CD4-positive, alpha-beta T cell treated with Interleukin-6 for 4 hours (primary cell): ENCODE results near the gene LCNL1.

Source experiments
- DNase-seq: peaks from one replicate; pipeline ENCODE4 v3.0.0-alpha.2; 2020; ENCODE audit warnings: mixed read lengths

Gene LCNL1

GRCh38 chr9:136960212-136960937, 22.4 kb upstream of the LCNL1 start:
- peak; percentile 35 for DNase-seq

- DNase-seq = no peak
Observed at GRCh38 chr9:136960938-136961275, 21.9 kb upstream of the LCNL1 start.

DNA sequence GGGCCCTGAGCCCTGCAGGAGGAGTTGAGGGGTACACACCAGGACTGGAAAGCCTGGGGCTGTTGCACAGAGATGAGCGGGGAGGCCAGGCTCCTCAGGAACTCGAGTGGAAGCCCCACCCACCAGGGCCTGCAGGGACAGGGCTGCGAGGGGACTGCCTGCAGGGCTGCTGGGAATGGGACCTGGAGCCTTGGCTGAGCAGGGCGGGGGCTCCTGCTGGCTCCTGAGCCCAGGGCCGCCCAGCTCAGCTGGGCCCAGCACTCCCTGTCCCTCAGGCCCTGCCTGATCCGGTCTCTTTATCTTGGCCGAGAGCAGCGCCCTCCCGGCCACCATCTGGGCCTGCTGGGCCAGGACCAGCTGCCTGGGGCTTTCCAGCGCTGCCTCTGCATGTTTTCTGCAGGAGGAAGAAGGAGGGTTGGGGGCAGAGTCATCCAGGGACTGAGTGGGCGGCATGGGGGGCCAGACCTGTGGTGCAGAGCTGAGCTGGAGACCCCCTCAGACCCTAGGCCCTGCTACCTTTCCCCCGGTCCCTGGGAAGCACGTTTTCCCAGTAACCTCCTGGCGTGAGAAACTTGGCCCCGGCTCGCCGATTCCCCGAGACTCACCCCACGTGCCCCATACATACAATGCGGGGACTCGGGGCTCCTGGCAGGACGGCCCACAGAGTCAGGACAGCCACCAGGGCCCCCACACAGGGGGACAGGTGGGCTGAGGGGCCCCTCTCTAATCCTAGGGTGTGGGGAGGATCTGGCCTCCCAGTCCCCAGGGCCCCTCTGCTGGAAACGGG, 21.3 kb upstream of the LCNL1 start:
- DNase-seq = no peak

DNA sequence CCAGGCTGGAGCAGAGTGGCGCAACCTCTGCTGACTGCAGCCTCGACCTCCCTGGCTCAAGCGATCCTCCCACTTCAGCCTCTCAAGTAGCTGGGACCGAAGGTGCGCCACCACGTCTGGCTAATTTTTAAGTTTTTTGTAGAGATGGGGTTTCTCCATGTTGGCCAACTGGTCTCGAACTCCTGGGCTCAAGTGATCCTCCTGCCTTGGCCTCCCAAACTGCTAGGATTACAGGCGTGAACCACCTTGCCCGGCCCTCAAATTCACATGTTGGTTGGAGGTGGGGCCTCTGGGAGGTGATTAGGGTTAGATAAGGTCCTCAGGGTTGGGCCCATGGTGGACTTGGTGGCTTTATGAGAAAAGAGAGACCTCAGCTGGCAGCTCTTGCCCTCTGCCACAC, 20.6 kb upstream of the LCNL1 start:
- no peak for DNase-seq

- no peak for DNase-seq
Observed at GRCh38 chr9:136962701-136963248, 20.0 kb upstream of the LCNL1 start.

DNA sequence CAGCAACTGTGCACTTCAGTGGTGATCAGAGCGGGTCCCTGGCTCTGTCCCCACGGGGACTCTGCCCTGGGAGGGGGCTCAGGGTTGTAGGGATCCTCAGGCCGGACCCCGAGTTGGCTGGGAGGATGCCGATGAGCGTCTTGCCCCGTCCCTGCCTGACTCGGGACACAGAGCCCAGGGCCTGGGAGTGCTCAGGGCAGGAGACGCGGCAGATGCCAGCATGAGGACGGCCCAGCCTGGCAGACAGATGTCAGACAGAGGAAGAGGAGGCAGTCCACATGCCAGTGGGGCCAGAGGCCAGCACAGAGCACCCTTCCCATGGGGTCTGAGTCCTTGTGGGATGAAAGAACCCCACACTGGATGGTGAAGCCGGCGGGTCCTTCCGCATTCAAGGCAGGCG, 19.5 kb upstream of the LCNL1 start:
- DNase-seq = no peak

DNA sequence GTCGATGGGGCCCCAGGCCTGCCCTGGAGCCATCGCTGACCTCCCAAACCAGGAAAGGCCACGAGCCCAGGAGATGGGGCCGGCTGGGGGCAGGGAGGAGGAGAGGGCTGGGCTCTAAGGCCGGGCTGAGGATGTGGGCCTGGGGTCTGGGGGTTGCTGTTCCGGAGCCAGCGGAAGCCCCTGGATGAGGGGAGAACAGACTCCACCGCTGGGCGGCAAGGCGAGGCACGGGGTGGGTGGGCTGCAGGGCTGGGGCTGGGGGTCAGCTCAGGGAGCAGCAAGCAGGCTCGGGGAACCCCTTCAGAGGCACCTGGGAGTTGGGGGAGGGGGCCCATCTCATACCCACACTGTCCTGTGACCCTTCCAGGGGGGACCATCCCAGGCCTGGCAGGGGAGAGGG, 19.0 kb upstream of the LCNL1 start:
- no peak for DNase-seq

DNA sequence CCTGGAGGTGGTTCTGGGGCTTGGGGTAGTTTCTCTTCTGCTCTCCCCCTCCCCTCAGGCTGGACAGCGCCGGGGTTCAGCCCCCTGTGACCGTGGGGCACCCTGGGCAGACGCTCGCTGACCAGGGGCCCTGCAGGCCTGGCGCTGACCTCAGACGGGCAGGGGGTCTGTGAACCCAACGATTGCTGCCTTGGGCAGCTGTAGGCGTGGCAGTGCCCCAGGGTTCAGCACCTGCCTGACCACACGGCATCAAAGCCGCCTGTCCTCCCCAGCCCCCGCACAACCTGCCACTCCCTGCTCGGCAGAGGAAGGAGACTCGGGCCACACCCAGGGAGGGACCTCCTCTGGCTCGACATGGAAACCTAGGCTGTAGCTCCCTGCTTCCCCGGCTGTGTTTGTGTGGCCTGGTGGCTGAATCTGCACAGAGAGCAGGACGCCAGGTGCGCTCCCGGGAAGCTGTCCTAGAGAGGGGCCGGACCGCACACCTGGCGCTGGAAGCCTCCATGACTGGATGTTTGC, 18.6 kb upstream of the LCNL1 start:
- DNase-seq = no peak

DNA sequence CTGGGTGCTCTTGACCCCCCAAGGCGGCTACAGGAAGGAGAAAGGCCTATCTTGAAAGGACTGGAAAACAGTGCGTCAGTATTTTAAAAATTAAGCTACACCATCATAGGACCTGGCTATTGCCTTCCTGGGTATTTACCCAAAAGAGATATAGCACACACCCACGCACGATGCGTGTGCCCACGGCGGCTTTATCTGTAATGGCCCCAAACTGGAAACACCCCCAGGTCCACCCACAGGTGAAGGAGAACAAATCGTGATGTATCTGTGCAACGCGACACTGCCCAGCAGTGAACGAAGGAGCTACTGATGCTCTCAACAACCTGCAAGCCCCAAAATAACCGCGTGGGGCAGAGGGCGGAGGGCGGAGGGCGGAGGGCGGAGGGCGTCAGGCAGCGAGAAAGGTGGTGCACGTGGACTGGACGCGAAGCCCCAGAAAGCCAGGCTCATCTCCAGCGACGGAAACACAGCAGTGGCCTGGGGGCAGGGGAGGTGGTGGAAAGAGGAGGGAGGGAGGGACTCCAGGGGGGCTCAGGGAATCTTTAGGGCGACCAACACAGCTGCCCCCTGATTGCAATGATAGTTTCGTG, 17.9 kb upstream of the LCNL1 start:
- DNase-seq = no peak

DNA sequence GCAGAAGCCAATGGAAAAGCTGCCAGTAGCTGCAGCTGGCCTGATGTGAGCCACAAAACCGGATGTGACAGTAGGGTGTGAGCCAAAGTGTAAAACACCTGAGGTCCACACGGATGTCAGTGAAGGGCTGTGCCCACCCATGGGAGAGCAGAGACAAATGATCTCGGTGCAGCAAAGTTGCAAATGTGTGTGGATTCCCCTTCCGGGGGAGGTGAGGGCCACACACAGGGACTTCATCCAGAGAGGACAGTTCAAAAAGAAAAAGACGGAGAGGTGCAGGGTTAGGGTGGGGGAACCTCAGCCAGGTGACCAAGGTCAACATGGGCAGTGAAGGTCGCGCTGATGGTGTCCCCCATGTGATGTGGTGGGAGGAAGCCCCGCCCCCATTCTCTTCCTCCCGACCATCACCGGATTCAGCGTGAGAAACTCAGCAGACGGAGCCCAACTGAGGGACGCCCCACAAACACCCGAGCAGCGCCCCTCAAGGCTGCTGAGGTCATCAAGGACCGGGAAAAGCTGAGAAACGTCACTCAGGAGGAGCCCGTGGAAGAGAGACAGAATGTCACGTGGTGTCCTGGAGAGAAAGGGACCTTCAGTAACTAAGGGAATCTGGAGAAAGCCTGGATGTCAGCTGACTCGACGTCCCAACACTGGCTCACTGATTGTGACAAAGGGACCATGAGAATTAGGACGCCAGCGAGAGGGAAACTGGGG, 16.9 kb upstream of the LCNL1 start:
- peak; percentile 37 for DNase-seq

DNA sequence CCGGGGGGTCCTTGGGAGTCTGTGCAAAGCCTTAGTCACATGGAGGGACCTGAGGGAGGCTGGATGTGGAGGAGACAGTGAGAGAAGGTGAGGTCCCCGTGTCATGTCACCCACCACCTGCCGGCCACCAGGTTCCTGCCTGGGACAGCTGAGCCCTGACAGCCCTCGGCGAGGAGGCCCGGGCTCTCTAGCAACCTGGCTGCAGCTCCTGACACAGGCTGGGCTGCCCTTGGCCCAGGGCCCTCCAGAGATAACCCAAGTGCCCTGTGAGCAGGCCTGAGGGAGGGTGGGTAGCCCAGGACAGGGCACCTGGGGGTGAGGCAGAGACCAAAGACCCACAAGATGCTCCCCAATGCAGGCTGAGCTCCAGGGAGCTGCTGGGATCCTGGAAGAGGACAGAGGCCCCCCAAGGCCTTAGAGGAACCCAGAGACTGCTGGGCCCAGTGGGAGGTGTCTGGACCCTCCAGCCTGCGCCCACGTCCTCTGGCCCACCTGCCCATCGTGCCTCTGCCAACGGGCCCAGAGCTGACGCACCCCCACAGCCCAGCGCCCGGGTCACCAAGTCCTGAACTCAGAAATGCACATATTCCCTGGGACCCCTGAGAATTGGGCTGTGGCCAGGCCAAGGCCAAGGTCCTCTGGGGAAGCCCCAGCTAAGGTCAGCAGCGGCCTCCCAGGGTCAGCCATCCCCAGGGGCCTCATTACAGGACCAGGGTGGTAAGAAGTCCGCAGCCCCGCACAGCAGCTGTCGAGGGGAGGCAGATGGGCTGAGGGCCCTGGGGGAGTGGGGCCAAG, 14.3 kb upstream of the LCNL1 start:
- DNase-seq = no peak

GRCh38 chr9:136969150-136969549, 13.6 kb upstream of the LCNL1 start:
- DNase-seq = no peak

DNA sequence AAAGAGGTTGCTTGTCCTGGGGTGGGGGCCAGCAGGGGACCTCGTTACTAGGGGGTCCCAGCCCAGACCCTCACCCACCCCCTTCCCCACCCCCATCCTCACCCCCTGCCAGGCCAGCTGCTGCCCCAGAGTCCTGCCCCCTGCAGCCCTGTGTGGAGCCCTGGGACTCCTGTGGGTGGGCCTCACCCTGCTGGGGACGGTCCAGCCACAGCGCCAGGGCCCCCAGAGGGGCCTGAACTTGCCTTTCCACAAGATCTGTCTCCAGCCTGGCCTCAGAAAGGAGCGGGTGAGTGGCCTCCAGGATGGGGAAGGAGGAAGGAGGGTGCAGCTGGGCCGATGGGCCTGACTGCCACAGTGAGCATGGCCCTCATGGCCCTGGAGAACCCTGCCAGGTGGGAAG, 13.0 kb upstream of the LCNL1 start:
- no peak for DNase-seq

DNA sequence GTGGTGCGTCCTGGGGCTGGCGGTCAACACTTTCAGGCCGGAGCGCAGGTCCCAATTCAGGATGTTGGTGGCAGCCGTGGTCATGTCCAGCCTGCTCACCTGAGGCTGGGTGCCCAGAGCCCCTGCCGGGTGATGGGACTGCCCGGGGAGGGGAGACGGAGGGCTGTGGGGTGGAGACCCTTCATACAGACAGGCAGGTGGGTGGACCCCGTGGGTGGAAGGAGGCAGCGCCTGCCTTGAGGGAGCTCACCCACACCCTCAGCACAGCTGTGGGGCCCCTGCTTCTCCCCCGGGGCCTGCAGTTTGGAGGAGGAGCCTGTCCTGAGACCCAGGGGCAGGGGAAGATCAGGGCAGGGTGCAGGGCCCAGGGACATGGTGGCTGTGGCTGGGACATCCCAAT, 12.4 kb upstream of the LCNL1 start:
- no peak for DNase-seq

DNA sequence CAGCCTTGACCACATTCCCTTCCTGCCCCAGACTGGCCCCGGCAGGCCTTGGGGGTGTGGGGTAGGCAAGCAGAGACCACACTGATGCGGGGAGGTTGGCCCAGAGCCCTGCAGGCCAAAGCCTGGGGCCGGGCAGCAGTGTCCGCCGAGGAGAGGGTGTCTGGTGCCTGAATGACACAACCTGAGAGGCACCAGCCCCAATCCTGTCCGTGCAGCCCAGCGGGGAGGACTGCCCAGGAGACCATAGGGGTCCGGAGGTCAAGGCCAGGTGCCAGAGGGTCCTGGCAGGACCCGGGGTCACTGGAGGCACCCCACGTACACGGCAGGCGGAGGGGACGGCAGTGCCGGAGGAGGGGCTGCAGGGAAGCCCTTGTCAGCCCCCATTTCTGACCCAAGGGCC, 11.0 kb upstream of the LCNL1 start:
- no peak for DNase-seq

- no peak for DNase-seq
Observed at GRCh38 chr9:136972335-136972734, 10.5 kb upstream of the LCNL1 start.

- no peak for DNase-seq
Observed at GRCh38 chr9:136972743-136973142, 10.1 kb upstream of the LCNL1 start.

DNA sequence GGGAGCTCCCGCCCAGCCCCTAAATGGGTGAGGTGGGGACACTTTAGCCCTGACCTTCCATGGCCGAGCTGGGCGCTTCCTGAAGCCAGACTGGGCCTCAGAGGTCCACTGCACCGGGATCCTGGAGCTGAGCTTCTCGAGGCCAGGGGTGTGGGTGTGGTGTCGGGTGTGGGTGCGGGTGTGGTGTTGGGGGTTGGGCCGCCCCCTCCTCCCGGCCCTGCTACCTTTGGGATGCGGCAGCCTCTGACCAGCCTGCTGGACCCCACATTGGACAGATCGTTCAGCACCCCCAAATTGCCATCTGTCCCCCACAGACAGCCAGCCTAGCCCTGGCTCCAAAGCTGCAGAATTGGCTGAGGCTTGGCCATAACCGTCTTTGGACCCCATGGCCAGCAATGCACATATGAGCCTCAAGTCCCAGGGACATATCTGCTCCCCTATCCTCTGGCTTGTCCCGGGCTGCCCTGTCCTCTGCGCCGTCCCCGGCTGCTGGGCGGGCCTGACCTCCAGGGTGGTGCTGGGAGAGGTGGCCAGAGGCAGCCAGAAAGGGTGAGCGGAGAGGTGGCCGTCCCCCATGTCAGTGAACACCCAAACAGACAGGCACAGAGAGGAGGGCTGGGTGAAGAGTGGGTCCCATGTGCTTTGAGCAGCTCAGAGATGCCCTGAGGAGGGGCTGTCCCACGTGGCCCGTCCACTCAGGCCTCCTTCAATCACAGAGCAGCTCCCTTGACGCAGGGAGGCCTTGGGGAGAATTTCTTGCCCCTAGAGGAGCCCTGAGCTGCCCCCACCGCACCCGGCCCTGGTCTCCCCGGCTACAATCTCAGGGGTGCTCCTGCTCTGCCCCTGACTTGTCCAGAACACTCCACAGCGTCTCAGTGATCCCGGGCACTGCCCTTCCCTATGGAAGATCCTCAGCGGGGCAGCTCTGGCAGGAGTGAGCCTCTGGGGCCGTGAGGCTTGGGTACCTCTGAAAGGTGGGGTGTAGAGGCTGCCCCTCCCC, 8.9 kb upstream of the LCNL1 start:
- no peak for DNase-seq

- peak; percentile 45 for DNase-seq
Observed at GRCh38 chr9:136974817-136975535, 7.8 kb upstream of the LCNL1 start.

DNA sequence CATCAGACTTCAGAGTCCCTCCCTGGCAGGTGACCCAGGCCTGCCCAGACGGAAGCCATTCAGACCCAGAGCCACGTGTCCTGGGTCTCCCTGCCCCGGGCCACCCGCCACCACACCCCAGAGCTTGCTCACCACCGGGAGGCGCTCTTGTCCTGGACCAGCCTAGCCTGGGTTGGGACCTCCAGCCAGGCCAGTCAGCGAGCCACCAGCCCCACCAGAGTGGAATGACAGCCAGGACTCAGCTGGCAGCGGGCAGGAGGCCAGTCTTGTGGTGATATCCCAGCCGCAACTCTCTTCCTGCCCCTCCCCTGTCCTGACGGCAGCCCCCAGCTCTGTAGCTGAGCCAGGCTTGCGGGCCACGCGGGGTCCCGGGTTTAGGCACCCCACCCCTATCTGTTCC, 7.1 kb upstream of the LCNL1 start:
- peak; percentile 37 for DNase-seq
